ENCODE measurements around the gene LMO2. TPM values are rescaled to one million over a fixed set of nuclear protein-coding genes. Genes with fewer than 3 reads are reported as not detected.

The LMO2 gene
- total RNA-seq, 1 experiment from 2014 or later, result 0.33 TPM

DNA sequence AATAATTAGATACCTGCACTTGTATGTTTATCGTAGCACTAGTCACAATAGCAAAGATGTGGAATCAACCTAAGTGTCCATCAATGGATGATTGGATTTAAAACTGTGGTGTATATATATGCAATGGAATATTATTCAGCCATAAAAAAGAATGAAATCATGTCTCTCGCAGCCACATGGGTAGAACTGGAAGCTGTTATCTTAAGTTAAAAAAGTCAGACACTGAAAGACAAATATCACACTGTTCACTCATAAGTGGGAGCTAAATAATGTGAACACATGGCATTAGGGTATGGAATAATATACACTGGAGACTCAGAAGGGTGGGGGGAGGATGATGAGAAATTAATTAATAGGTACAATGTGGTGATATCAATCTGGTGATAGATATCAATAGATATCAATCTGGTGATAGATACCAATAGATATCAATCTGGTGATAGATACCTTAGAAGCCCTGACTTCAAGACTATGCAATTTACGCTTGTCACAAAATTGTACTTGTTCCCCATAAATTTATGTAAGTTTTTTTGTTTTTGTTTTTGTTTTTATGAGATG is 2.0 kb downstream of the LMO2 start:
- H3K36me3 Mint-ChIP-seq (ENCODE audit: insufficient read depth in 1 of 3, low read depth in 3 of 3), result no peaks in the 10 kb centered on the region
- Histone ChIP-seq H3K9me3 (ENCODE audit: control insufficient read depth, low read depth, low read length) (no peaks in the 10 kb centered on the region), H3K4me1 (ENCODE audit: insufficient read depth, low read length) (no peaks in the 10 kb centered on the region), H2AFZ (ENCODE audit: low read length) (no peak overlapping the region), H2BK20ac (ENCODE audit: low read depth, low read length, poor library complexity, severe bottlenecking) (no peak overlapping the region), H3K4me2 (ENCODE audit: insufficient read depth, insufficient read length, low read length) (no peak overlapping the region), H2BK15ac (ENCODE audit: low read depth, low read length) (no peak overlapping the region), H2BK120ac (ENCODE audit: low read depth, low read length, poor library complexity, severe bottlenecking) (no peak overlapping the region), H4K91ac (ENCODE audit: insufficient read length, low read depth, low read length) (no peak overlapping the region), H3K4ac (ENCODE audit: low read depth, low read length) (no peak overlapping the region), H3K23me2 (ENCODE audit: insufficient read length, low read depth, low read length, poor library complexity, severe bottlenecking) (no peaks in the 10 kb centered on the region), H4K8ac (replicated peaks; ENCODE audit: insufficient read length, low read depth, low read length) (no peak overlapping the region), H2BK5ac (ENCODE audit: insufficient read length, low read length) (no peak overlapping the region), H3K14ac (ENCODE audit: insufficient read depth, low read length) (no peak overlapping the region), H3K27me3 (ENCODE audit: insufficient read depth, low read length) (no peaks in the 10 kb centered on the region), H3K79me2 (ENCODE audit: insufficient read depth, low read length) (no peaks in the 10 kb centered on the region), H2AK5ac (ENCODE audit: insufficient read length, low read length) (no peak overlapping the region), H3K27ac (ENCODE audit: insufficient read length, low read depth, low read length) (no peak overlapping the region), H3K9ac (ENCODE audit: extremely low read depth, insufficient read length, low read length) (no peak overlapping the region), H3K79me1 (ENCODE audit: insufficient read depth, low read depth, low read length, poor library complexity, severe bottlenecking) (no peaks in the 10 kb centered on the region), H3K56ac (ENCODE audit: insufficient read length, low read depth, low read length) (no peak overlapping the region), H4K20me1 (ENCODE audit: control insufficient read depth, insufficient read depth, insufficient read length) (no peaks in the 10 kb centered on the region), H3K23ac (ENCODE audit: insufficient read length, low read depth, low read length) (no peak overlapping the region), H2BK12ac (ENCODE audit: insufficient read length, low read depth, low read length) (no peak overlapping the region), H3T11ph (ENCODE audit: low read length) (no peak overlapping the region), H3K18ac (ENCODE audit: insufficient read length, low read depth, low read length) (no peak overlapping the region), H4K5ac (ENCODE audit: insufficient read length, low read depth, low read length) (no peak overlapping the region)
- no peak for DNase-seq
- H3K4me3 Mint-ChIP-seq, result no peak overlapping the region
- no peak for TF ChIP-seq CTCF (conservative IDR thresholded peaks at IDR 0.05)
- peaks cover 5% of the 10 kb centered on the region for H3K27me3 Mint-ChIP-seq (ENCODE audit: low read depth)
- no peaks in the 10 kb centered on the region for H3K9me3 Mint-ChIP-seq
- peaks cover 11 to 17% of the 10 kb centered on the region in 2 experiments for H3K4me1 Mint-ChIP-seq
- WGBS (ENCODE audit: extremely low coverage, insufficient read length, low lambda C conversion rate), result no CpG with 5 or more reads among the region's 3 CpGs
- H3K27ac Mint-ChIP-seq, result no peak overlapping the region

All from H9 (cell line).